ENCODE data around the gene DPY30. TPM values are rescaled to one million over a fixed set of nuclear protein-coding genes. Genes with fewer than 3 reads are reported as not detected.
"Not testable (repeated sequence)": the region's sequence is repeated elsewhere in the genome, so short reads cannot be mapped to it uniquely, and the experiment has no call there.

Gene DPY30
- total RNA-seq, 4 donors from 2014 or later, result 19.7 to 52.9 (median 42.6) TPM; not detected in 1

- DNase-seq, result no peak
- Histone ChIP-seq H3K4me3 (no peak overlapping the region), H3K27ac (no peak overlapping the region), H3K36me3 (no peaks in the 10 kb centered on the region), H3K9me3 (no peaks in the 10 kb centered on the region), H3K27me3 (no peaks in the 10 kb centered on the region), H3K4me1 (peaks cover 0 to 9% (median 5%) of the 10 kb centered on the region in 4 donors)
- in situ Hi-C loops (cut with MboI; ENCODE audit: low pct_ligation_motif_present in 1 of 4, low pct_unique_long_range_greater_than_20kb in 1 of 4, low sequenced_read_pairs in 3 of 4) (no loop called here), intact Hi-C loops (cut with DNase I; ENCODE audit: low total_unique reads) (no loop called here)
- TF ChIP-seq POLR2AphosphoS5 (IDR thresholded peaks at IDR 0.05) (no peak), POLR2A (IDR thresholded peaks at IDR 0.05) (no peak), EP300 (IDR thresholded peaks at IDR 0.05; ENCODE audit: low read depth) (no peak)
- TF ChIP-seq, protein P1, sequence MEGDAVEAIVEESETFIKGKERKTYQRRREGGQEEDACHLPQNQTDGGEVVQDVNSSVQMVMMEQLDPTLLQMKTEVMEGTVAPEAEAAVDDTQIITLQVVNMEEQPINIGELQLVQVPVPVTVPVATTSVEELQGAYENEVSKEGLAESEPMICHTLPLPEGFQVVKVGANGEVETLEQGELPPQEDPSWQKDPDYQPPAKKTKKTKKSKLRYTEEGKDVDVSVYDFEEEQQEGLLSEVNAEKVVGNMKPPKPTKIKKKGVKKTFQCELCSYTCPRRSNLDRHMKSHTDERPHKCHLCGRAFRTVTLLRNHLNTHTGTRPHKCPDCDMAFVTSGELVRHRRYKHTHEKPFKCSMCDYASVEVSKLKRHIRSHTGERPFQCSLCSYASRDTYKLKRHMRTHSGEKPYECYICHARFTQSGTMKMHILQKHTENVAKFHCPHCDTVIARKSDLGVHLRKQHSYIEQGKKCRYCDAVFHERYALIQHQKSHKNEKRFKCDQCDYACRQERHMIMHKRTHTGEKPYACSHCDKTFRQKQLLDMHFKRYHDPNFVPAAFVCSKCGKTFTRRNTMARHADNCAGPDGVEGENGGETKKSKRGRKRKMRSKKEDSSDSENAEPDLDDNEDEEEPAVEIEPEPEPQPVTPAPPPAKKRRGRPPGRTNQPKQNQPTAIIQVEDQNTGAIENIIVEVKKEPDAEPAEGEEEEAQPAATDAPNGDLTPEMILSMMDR (IDR thresholded peaks at IDR 0.05), result no peak
- WGBS, 2 donors (ENCODE audit: low coverage in 1 of 2), result 59 to 86% methylated on average over 2 to 7 of the region's 7 CpGs
Observed at GRCh38 chr2:32043561-32043960, 4.0 kb upstream of the DPY30 start.

- H3K36me3 ChIP-seq; H3K4me1 ChIP-seq; H3K4me3 ChIP-seq; H3K27ac ChIP-seq; DNase-seq; intact Hi-C loops (cut with DNase I; ENCODE audit: low total_unique reads); H3K9me3 ChIP-seq; in situ Hi-C loops (cut with MboI; ENCODE audit: low pct_ligation_motif_present in 1 of 4, low pct_unique_long_range_greater_than_20kb in 1 of 4, low sequenced_read_pairs in 3 of 4); H3K27me3 ChIP-seq: not testable (repeated sequence)
- 84 to 90% methylated on average over 2 to 8 of the region's 8 CpGs for WGBS, 2 donors (ENCODE audit: low coverage in 1 of 2)
Observed at GRCh38 chr2:32034198-32034887, 5.3 kb downstream of the DPY30 start.

GRCh38 chr2:32018789-32019482 is 20.7 kb downstream of the DPY30 start:
- H3K4me1 ChIP-seq; intact Hi-C loops (cut with DNase I; ENCODE audit: low total_unique reads); H3K4me3 ChIP-seq; H3K9me3 ChIP-seq; in situ Hi-C loops (cut with MboI; ENCODE audit: low pct_ligation_motif_present in 1 of 4, low pct_unique_long_range_greater_than_20kb in 1 of 4, low sequenced_read_pairs in 3 of 4); H3K27ac ChIP-seq; H3K27me3 ChIP-seq: not testable (repeated sequence)
- WGBS, 2 donors (ENCODE audit: low coverage in 1 of 2), result 67 to 88% methylated on average over 6 to 9 of the region's 9 CpGs
- peak; percentile 39 for DNase-seq
- H3K36me3 ChIP-seq, result peaks cover 0 to 30% (median 8%) of the 10 kb centered on the region in 4 donors

DNA sequence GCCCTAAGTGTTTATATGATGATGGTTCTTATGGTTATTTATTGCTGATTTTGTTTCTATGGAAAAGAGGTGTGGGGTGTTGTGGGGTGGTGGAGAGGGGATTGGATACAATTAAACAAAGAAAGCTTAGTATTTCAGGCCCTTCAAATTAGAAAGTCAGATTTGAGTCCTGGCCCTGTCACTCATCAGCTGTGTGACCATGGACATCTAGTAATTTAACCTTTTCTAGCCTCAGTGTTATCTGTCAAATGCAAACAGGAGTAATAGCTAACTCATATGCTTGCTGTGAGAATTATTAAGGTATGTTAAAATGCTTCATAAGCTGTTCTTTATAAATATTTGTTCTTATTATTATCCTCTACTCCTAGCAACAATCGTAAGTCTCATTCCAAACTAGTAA is 26.7 kb downstream of the DPY30 start:
- Histone ChIP-seq H3K4me3 (no peak overlapping the region), H3K27ac (no peak overlapping the region), H3K4me1 (peaks cover 0 to 24% (median 17%) of the 10 kb centered on the region in 4 donors), H3K9me3 (no peaks in the 10 kb centered on the region), H3K27me3 (no peaks in the 10 kb centered on the region), H3K36me3 (no peaks in the 10 kb centered on the region)
- no peak for DNase-seq
- intact Hi-C loops (cut with DNase I; ENCODE audit: low total_unique reads) (loop anchor here (5.0 kb wide), 1 partner anchor 1466 kb away; no protein-coding TSS in a partner anchor), in situ Hi-C loops (cut with MboI; ENCODE audit: low pct_ligation_motif_present in 1 of 4, low pct_unique_long_range_greater_than_20kb in 1 of 4, low sequenced_read_pairs in 3 of 4) (no loop called here)
- no peak for TF ChIP-seq POLR2AphosphoS5 (IDR thresholded peaks at IDR 0.05)
- TF ChIP-seq EP300 (IDR thresholded peaks at IDR 0.05; ENCODE audit: low read depth), result no peak
- TF ChIP-seq POLR2A (IDR thresholded peaks at IDR 0.05), result no peak
- TF ChIP-seq, protein P1 (IDR thresholded peaks at IDR 0.05), result no peak
- 70 to 82% methylated on average over 1 of the region's 1 CpG for WGBS, 2 donors (ENCODE audit: low coverage in 1 of 2)

- DNase-seq, result no peak
- no peaks in the 10 kb centered on the region for H3K9me3 ChIP-seq
- in situ Hi-C loops (cut with MboI; ENCODE audit: low pct_ligation_motif_present in 1 of 4, low pct_unique_long_range_greater_than_20kb in 1 of 4, low sequenced_read_pairs in 3 of 4), result no loop called here
- H3K4me1 ChIP-seq, result peaks cover 0 to 28% (median 26%) of the 10 kb centered on the region in 4 donors
- 61 to 72% methylated on average over 5 of the region's 5 CpGs for WGBS, 2 donors (ENCODE audit: low coverage in 1 of 2)
- H3K27ac ChIP-seq, result peak overlapping the region; percentile 95 to 98 (median 96)
- no peaks in the 10 kb centered on the region for H3K36me3 ChIP-seq
- no peaks in the 10 kb centered on the region for H3K27me3 ChIP-seq
- intact Hi-C loops (cut with DNase I; ENCODE audit: low total_unique reads), result loop anchor here (5.0 kb wide), 1 partner anchor 1464 kb away; no protein-coding TSS in a partner anchor
- H3K4me3 ChIP-seq, result peak overlapping the region in 3 of 4 donors; percentile 73 to 92 (median 91)
- TF ChIP-seq POLR2A (IDR thresholded peaks at IDR 0.05) (no peak), POLR2AphosphoS5 (IDR thresholded peaks at IDR 0.05) (no peak), EP300 (IDR thresholded peaks at IDR 0.05; ENCODE audit: low read depth) (no peak)
- TF ChIP-seq, protein P1 (IDR thresholded peaks at IDR 0.05), result no peak
Observed at GRCh38 chr2:32011485-32011960, 28.1 kb downstream of the DPY30 start.
